Trophoblast cell (in vitro differentiated cells and primary cell): ENCODE results near the gene ITGA6.

Experiments used
- DNase-seq, 2 donors: peaks; one replicate each; pipeline ENCODE4 v3.0.0-alpha.2; 2016
- H2AFZ ChIP-seq: 2 replicates; pipeline ENCODE4 v1.6.1; 2013; ENCODE audit warnings: low read length, moderate library complexity, mild to moderate bottlenecking; ENCODE audit not compliant: insufficient read depth, poor library complexity
- H2AK5ac ChIP-seq: 2 replicates; pipeline ENCODE4 v1.6.1; 2013; ENCODE audit warnings: mild to moderate bottlenecking, low read length
- H2BK120ac ChIP-seq: 2 replicates; pipeline ENCODE4 v1.6.1; 2013; ENCODE audit warnings: low read length, mild to moderate bottlenecking, moderate library complexity; ENCODE audit not compliant: insufficient read depth, poor library complexity
- H2BK12ac ChIP-seq: 2 replicates; pipeline ENCODE4 v1.6.1; 2013; ENCODE audit warnings: mild to moderate bottlenecking, low read length, moderate library complexity
- H2BK5ac ChIP-seq: 2 replicates; pipeline ENCODE4 v1.6.1; 2013; ENCODE audit warnings: low read length, low read depth, moderate library complexity, mild to moderate bottlenecking; ENCODE audit not compliant: poor library complexity
- H3K14ac ChIP-seq: 2 replicates; pipeline ENCODE4 v1.6.1; 2013; ENCODE audit warnings: mild to moderate bottlenecking, low read length
- H3K18ac ChIP-seq: 2 replicates; pipeline ENCODE4 v1.6.1; 2013; ENCODE audit warnings: mild to moderate bottlenecking, low read length
- H3K23ac ChIP-seq: 2 replicates; pipeline ENCODE4 v1.6.1; 2013; ENCODE audit warnings: low read length
- H3K27ac ChIP-seq: 2 replicates; pipeline ENCODE4 v1.5.1; 2013; ENCODE audit warnings: low read depth, mild to moderate bottlenecking, inconsistent platforms, low read length, moderate library complexity
- H3K27me3 ChIP-seq: 2 replicates; pipeline ENCODE4 v1.6.1; 2013; ENCODE audit warnings: inconsistent platforms, mild to moderate bottlenecking, low read length, moderate library complexity; ENCODE audit not compliant: insufficient read depth
- H3K36me3 ChIP-seq, 2 experiments: 1 replicate in 1 of 2; 2 replicates in 1 of 2; pipeline ENCODE4 v1.6.1; 2013; ENCODE audit warnings: low read length in 2 of 2, mild to moderate bottlenecking in 2 of 2, moderate library complexity in 1 of 2; ENCODE audit not compliant: insufficient read depth in 2 of 2, control insufficient read depth in 1 of 2
- H3K4ac ChIP-seq: 2 replicates; pipeline ENCODE4 v1.6.1; 2013; ENCODE audit warnings: low read depth, mild to moderate bottlenecking, low read length, moderate library complexity
- H3K4me1 ChIP-seq, 2 experiments: 1 replicate in 1 of 2; 2 replicates in 1 of 2; pipeline ENCODE4 v1.6.1; 2013; ENCODE audit warnings: low read length in 2 of 2, mild to moderate bottlenecking in 2 of 2, moderate library complexity in 1 of 2; ENCODE audit not compliant: insufficient read depth in 2 of 2, control insufficient read depth in 1 of 2
- H3K4me2 ChIP-seq: 2 replicates; pipeline ENCODE4 v1.6.1; 2013; ENCODE audit warnings: inconsistent platforms, mild to moderate bottlenecking, low read length, moderate library complexity
- H3K4me3 ChIP-seq: 2 replicates; pipeline ENCODE4 v1.5.1; 2013; ENCODE audit warnings: mild to moderate bottlenecking, low read depth, low read length, inconsistent platforms
- H3K79me1 ChIP-seq: one replicate; pipeline ENCODE4 v1.6.1; 2013; ENCODE audit warnings: low read length
- H3K79me2 ChIP-seq: 2 replicates; pipeline ENCODE4 v1.6.1; 2013; ENCODE audit warnings: low read length, mild to moderate bottlenecking; ENCODE audit not compliant: control insufficient read depth, insufficient read depth, poor library complexity
- H3K9ac ChIP-seq: 2 replicates; pipeline ENCODE4 v1.6.1; 2013; ENCODE audit warnings: mild to moderate bottlenecking, low read length
- H3K9me3 ChIP-seq: 2 replicates; pipeline ENCODE4 v1.6.1; 2013; ENCODE audit warnings: low read depth, mild to moderate bottlenecking, control low read depth, inconsistent platforms, low read length; ENCODE audit not compliant: insufficient read depth
- H4K12ac ChIP-seq: 2 replicates; pipeline ENCODE4 v1.6.1; 2013; ENCODE audit warnings: low read depth, mild to moderate bottlenecking, low read length, moderate library complexity
- H4K8ac ChIP-seq: 2 replicates; pipeline ENCODE4 v1.6.1; 2013; ENCODE audit warnings: low read depth, mild to moderate bottlenecking, low read length, moderate library complexity
- H4K91ac ChIP-seq: one replicate; pipeline ENCODE4 v1.6.1; 2013; ENCODE audit warnings: low read depth, mild to moderate bottlenecking, low read length, moderate library complexity
- WGBS: extraction: QIAGEN DNeasy Blood & Tissue Kit; methylation state at CpG from one replicate; pipeline ENCODE4 v1.1.7; 2013; ENCODE audit warnings: missing lambda C conversion rate; ENCODE audit not compliant: insufficient read length, insufficient coverage; ENCODE audit errors: extremely low coverage; 5-methylcytosine and 5-hydroxymethylcytosine counted together

Gene ITGA6

GRCh38 chr2:172416447-172417058 is 10.8 kb upstream of the ITGA6 start:
- Histone ChIP-seq H2AK5ac (no peak overlapping the region), H3K4ac (no peak overlapping the region), H3K36me3 (no peaks in the 10 kb centered on the region), H3K9me3 (no peaks in the 10 kb centered on the region), H2BK12ac (no peak overlapping the region), H2AFZ (no peak overlapping the region), H2BK120ac (no peak overlapping the region), H4K91ac (no peak overlapping the region), H3K4me1 (no peaks in the 10 kb centered on the region), H3K4me2 (no peak overlapping the region), H3K79me2 (no peaks in the 10 kb centered on the region), H3K27me3 (no peaks in the 10 kb centered on the region), H3K27ac (no peak overlapping the region), H3K79me1 (no peaks in the 10 kb centered on the region), H3K4me3 (no peak overlapping the region), H4K12ac (no peak overlapping the region), H4K8ac (no peak overlapping the region), H2BK5ac (no peak overlapping the region), H3K14ac (no peak overlapping the region), H3K9ac (no peak overlapping the region), H3K18ac (no peak overlapping the region), H3K23ac (no peak overlapping the region)
- DNase-seq = no peak
- no CpG with 5 or more reads among the region's 1 CpG for WGBS

GRCh38 chr2:172420216-172420615 is 7.2 kb upstream of the ITGA6 start:
- H3K14ac ChIP-seq = no peak overlapping the region

GRCh38 chr2:172423160-172423559 is 4.2 kb upstream of the ITGA6 start:
- no peak overlapping the region for H2BK120ac ChIP-seq
- no peak overlapping the region for H3K27ac ChIP-seq
- H3K4me3 ChIP-seq = no peak overlapping the region
- H4K91ac ChIP-seq = no peak overlapping the region
- H3K4ac ChIP-seq = no peak overlapping the region
- H3K18ac ChIP-seq = no peak overlapping the region
- no peak overlapping the region for H2BK12ac ChIP-seq
- H3K9ac ChIP-seq = no peak overlapping the region
- no peak for DNase-seq
- no CpG with 5 or more reads among the region's 6 CpGs for WGBS
- H2AK5ac ChIP-seq = no peak overlapping the region
- H2AFZ ChIP-seq = no peak overlapping the region
- H3K14ac ChIP-seq = no peak overlapping the region
- no peaks in the 10 kb centered on the region for H3K27me3 ChIP-seq
- no peaks in the 10 kb centered on the region for H3K36me3 ChIP-seq
- H3K79me2 ChIP-seq = peaks cover 3% of the 10 kb centered on the region
- H3K23ac ChIP-seq = no peak overlapping the region
- H3K9me3 ChIP-seq = no peaks in the 10 kb centered on the region
- H2BK5ac ChIP-seq = no peak overlapping the region
- H3K79me1 ChIP-seq = peaks cover 3% of the 10 kb centered on the region
- H4K8ac ChIP-seq = no peak overlapping the region
- no peak overlapping the region for H3K4me2 ChIP-seq
- peaks cover 1 to 7% of the 10 kb centered on the region in 2 experiments for H3K4me1 ChIP-seq
- no peak overlapping the region for H4K12ac ChIP-seq

More at GRCh38 chr2:172420216-172420615, 7.2 kb upstream of the ITGA6 start:
- H3K9me3 ChIP-seq = no peaks in the 10 kb centered on the region
- no peak overlapping the region for H4K8ac ChIP-seq
- no peak overlapping the region for H4K12ac ChIP-seq
- peak overlapping the region; percentile 25 for H3K9ac ChIP-seq
- no peak overlapping the region for H2BK120ac ChIP-seq
- no peak overlapping the region for H2BK5ac ChIP-seq
- H4K91ac ChIP-seq = no peak overlapping the region
- no peak overlapping the region for H3K23ac ChIP-seq
- DNase-seq = no peak
- no peaks in the 10 kb centered on the region for H3K79me1 ChIP-seq
- no peaks in the 10 kb centered on the region for H3K36me3 ChIP-seq
- H3K79me2 ChIP-seq = no peaks in the 10 kb centered on the region
- peaks cover 0 to 2% of the 10 kb centered on the region in 2 experiments for H3K4me1 ChIP-seq
- H2BK12ac ChIP-seq = no peak overlapping the region
- H3K27ac ChIP-seq = no peak overlapping the region
- H3K4me3 ChIP-seq = no peak overlapping the region
- no peak overlapping the region for H3K4ac ChIP-seq
- no peaks in the 10 kb centered on the region for H3K27me3 ChIP-seq
- no peak overlapping the region for H2AFZ ChIP-seq
- no peak overlapping the region for H3K4me2 ChIP-seq
- no CpG with 5 or more reads among the region's 3 CpGs for WGBS
- no peak overlapping the region for H3K18ac ChIP-seq
- no peak overlapping the region for H2AK5ac ChIP-seq

- Histone ChIP-seq H3K79me2 (peaks cover 3% of the 10 kb centered on the region), H3K14ac (no peak overlapping the region), H3K4me3 (no peak overlapping the region), H4K12ac (no peak overlapping the region), H4K91ac (no peak overlapping the region), H2BK5ac (no peak overlapping the region), H3K36me3 (no peaks in the 10 kb centered on the region), H3K9ac (no peak overlapping the region), H3K27me3 (no peaks in the 10 kb centered on the region), H2BK120ac (no peak overlapping the region), H3K4me1 (peaks cover 2 to 10% of the 10 kb centered on the region in 2 experiments), H2AFZ (no peak overlapping the region), H3K27ac (no peak overlapping the region), H3K23ac (no peak overlapping the region), H3K18ac (no peak overlapping the region), H3K4me2 (no peak overlapping the region), H2AK5ac (no peak overlapping the region), H3K4ac (no peak overlapping the region), H3K9me3 (no peaks in the 10 kb centered on the region), H2BK12ac (no peak overlapping the region), H4K8ac (no peak overlapping the region), H3K79me1 (peaks cover 3% of the 10 kb centered on the region)
- no peak for DNase-seq
Observed at GRCh38 chr2:172425336-172425735, 2.0 kb upstream of the ITGA6 start.
